NCI-H446 treated with DMSO at 0.1 percent for 48 hours (cell line): Measurements from ENCODE around the gene USP6NL.
"Not testable (repeated sequence)": the region's sequence is repeated elsewhere in the genome, so short reads cannot be mapped to it uniquely, and the experiment has no call there.

Experiments used
- DNase-seq: peaks from one replicate; lab custom pipeline; 2025; lab: John Stamatoyannopoulos, UW

The USP6NL gene

DNA sequence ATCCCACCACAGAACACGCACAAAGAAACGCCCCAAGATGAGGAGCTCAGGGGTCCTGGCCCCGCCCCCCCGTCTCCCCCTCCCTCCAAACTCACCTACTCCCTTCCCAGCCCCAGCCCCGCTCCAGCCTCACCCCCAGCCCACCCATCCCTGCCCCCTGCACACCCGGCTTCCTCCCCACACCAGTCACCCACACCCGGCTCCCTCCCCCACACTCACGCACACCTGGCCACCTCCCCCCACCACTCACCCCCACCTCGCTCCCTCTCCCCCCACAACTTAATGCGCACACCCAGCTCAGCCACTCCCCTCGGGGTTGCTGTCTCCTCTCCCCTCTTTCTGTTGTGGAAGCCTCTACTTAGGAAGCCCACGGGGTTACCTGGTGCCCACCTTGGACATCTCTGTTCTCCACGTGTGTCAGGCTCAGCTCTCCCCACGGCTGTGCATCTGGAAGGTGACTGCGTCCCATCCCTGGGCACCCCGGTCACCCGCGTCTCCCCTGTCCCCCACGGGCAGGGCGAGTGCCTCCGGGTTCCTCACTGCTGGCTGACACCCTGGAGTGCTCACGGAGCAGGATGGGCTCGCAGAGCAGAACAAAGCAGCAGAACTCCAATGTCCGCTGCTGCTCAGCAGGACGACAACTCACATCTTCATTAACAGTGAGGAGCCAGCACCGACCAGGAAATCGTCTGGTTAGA, 166.8 kb downstream of the USP6NL start:
- DNase-seq: no peak

DNA sequence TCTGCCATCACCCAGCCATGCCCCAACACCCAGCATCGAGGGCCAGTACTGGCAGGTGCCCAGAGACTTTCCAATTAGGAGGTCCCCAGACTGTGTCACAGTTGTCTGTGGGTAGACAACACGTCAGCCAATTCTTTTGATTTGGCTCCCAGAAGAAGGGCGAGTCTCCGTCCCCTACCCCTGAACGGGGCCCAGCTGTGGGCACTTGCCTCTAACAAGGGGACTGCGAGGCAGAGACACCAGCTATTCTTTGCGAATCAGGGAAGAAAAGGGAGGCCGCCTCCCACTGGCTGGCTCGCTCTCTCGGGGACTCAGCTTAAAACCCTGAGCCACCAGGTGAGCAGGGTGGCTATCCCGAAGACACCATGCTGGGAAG, 167.3 kb downstream of the USP6NL start:
- DNase-seq: no peak

DNA sequence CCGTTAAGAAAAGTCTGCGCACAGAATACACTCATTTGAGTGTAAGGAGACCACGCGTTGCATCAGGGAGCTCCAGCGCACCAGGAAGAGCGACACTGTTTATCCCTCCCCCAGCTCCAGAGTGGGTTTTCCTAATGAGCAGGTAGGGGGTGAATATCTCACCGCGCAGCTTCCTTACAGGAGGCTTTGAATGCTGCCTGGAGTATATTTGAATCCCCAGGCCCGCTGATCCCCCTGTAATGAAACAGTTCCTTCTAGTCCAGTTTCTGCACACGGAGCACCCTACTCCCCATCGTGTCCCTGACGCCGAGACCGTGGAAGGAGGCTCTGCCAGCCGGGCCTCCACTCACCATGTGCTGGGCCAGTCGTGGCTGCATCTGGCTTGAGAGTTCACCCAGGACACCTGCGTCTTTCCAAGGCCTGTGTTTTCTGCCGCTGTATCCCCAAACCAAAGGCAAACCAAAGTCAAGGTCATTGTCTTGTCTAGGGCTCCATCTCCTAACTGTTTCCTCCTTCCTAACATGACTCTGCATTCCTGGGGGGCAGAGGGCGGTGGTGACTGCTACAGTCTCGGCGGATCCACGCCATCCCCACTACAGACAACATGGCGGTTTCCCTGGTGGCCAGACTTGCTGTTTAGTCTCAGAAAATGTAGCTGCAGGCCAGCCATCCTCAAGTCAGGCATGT, 167.8 kb downstream of the USP6NL start:
- no peak for DNase-seq

DNA sequence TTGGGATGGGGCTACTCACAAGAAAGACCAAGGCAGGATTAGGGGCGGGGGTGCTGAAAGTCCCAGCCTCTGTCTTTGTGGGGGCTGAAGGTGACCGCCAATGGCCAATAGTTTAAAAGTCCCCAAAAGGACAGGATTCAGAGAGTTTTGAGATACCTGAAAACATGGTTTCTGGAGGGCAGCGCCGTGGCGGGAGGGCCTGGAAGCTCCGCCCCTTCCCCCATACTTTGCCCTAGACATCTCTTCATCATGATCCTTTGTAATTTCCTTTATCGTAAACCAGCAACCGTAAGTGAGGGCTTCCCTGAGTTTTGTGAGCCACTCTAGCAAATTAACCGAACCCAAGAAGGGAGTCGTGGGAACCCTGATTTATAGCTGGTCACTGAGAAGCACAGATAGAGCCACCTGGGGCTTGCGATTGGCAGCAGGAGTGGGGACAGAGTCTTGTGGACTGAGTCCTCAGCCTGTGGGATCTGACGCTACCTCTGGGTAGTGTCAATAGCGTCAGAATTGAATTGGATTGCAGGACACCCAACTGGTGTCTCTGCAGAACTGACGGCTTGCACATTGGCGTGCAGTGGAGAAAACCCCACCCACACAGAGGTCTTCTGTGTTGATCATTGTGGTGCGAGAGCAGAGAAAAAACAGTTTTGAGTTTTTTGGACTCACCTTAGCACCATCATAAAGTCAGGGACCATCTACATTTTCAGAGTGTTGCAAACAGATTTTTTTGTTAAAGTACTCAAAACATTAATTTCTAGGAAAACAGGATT, 169.3 kb downstream of the USP6NL start:
- no peak for DNase-seq

DNA sequence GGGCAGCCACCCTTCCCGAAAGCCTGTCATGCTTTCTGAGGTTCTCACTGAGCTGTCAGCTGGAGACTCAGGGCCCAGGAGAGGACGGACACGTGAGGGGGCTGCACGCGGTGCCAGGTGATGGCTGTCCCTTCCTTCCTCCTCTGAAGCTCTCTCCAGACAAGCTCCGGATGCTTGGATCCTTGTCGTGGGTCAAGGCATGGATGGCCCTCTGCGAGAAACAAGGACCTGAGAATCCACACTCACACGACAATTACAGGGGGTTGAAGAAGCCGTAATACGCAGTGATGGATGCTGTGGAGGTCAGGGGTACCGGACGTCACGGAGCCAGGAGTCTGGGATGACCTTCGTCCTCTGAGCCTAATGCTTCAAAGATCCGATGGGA, 170.3 kb downstream of the USP6NL start:
- DNase-seq: no peak

DNA sequence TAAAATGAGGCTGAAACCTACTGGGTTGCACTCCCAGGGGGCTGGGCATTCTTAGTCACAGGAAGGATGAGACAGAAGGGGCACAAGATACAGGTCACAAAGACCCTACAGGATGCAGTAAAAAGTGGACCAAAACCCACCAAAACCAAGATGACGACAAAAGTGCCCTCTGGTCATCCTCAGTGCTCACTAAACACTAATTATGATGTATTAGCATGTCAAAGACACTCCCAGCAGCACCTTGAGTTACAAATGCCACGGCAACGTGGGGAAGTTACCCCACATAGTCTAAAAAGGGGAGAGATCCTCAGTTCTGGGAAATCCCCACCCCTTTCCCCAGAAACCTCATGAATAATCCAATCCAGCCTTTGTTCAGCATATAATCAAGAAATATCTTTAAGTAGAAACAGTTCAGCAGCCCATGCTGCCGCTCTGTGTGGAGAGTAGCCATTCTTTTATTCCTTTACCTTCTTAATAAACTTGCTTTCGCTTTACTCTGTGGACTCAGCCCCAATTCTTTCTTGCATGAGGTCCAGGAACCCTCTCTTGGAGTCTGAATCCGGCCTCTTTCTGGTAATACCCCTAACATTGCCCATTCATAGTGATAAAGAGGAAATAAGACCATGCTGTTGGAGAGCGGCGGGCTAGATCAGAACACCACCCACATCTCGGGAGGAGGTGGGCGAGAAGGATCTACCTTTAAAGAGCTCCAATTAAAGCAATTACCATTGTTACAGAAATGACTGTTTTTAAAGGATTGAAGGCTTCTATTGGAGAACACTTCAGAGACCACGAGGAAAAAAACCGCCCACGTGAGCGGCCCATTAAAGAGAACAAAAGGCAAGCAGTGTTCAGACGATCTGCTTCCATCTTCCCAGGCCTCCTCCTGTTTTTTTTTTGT, 170.9 kb downstream of the USP6NL start:
- no peak for DNase-seq

DNA sequence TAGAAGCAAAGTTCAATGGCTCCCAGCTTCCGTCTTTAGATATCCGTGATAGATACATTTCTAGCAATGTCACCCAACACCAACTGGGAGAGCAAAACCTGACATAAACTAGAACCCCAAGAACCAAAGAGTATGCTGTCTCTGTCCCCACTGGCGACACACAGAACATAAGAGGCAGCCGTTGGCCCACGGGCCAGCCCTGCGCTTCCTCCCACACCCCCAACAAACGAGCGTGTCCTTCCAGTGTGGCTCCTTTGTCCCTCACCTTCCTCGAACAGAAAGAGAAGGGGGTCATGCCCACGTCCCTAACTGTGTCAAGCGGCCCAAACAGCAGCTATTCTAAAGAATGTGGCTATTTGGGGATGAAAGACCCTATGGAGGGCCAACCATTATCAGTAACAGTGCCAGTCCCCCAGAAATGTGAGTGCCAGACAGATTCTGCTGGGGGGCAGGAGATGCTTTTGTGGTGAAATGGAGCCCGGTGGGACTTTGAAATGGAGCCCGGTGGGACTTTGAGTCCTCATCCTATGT, 171.9 kb downstream of the USP6NL start:
- no peak for DNase-seq

DNA sequence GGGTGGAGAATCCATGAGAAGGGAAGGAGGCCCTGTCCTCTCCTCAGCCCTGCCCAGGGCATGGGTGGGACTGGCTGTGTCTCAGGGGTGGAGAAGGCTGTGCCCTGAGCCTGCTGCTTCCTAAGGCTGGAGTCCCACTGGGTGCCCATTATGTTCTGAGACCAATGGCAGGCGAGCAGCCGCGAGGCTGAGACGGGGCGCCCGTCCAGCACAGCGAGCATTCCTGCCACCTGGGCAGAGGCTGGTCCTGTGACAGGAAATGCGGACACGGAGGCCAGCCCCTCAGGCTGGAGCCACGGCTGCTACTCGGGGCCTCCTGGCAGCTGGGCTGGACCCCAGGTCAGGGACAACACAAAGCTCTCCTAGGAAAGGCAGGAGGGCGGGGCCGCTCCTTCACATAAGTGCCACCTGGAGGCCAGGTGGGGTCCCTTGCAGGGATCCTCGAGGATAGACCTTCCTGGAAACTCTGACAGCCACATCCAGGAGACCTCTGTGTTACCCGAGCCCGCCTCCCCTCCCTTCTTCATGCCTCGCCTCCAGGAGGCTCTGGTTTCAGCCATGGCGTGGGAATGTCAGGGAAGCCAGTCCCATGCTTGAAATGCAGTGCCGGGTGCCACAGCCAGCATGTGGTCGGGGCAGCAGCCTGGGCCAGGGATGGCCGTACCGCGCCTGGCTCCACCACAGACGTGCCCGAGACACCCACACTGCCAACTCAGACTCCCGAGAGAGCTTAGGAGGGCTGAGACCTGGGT, 173.9 kb downstream of the USP6NL start:
- DNase-seq: no peak

DNA sequence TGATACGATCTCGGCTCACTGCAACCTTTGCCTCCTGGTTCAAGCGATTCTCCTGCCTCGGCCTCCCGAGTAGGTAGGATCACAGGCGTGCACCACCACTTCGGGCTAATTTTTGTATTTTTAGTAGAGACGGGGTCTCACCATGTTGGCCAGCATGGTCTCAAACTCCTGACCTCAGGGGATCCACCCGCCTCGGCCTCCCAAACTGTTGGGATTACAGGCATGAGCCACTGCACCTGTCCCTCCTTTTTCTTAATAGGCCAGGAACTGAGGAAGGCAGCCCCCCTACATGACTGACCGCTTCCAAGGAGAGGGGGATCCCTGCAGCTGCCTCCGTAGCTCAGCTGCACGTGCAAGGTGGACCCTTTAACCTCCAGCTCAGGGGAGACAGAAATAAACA, 175.0 kb downstream of the USP6NL start:
- DNase-seq: not testable (repeated sequence)

DNA sequence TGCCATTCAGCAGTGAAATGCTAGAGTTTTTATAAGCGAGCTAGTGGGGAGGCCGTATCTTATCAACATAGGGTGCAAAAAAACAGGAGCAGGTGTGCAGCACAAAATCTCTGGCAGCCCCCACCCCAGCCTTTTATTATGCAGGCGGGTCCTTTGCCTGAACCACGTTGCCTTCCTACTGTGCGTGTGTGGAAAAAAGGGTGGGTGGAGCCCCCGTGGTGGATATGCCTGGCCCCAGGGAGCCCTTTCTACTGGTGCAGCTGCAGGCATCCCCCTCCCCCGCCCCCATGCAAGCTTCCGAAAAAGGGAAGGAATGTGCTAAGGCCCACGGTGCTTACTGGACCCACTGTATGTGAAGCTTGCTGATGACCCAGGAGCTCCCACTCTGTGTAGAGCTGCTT, 175.9 kb downstream of the USP6NL start:
- DNase-seq: no peak

DNA sequence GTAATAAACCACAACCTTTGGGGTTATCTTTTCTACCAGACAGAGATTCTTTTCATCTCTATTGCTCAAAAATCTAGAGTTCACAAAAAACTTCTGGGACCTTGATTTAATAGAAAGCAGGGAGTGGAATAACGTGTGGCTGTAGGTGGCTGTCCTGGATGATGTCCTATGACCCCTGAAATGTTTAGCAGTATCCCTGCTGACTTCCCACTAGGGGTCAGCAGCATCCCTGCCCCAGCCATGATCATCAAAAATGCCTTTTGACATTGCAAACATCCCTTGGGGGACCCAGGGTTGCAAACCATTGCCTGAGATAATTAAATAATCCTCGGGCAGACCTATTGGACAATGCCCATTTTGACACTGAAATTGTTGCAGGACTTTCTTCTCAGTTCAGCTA, 177.1 kb downstream of the USP6NL start:
- DNase-seq: no peak

DNA sequence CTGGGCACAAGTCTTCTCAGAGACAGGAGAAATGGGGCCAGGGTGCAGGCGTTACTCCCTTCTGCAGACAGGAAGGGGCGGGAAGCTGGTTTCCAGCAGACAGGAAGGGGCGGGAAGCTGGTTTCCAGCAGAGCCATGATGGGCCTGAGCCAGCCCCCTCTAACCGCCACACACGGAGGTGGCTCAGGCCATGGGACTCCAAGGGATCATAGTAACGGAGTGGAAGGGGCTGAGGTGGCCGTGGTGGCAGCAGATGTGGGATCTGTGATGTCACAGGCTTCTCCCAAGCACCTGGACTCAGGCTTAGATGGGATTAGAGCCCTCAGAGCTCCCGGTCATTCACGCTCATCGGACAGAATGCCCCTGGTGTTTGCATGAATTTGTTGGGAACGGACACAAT, 177.8 kb downstream of the USP6NL start:
- DNase-seq: no peak

DNA sequence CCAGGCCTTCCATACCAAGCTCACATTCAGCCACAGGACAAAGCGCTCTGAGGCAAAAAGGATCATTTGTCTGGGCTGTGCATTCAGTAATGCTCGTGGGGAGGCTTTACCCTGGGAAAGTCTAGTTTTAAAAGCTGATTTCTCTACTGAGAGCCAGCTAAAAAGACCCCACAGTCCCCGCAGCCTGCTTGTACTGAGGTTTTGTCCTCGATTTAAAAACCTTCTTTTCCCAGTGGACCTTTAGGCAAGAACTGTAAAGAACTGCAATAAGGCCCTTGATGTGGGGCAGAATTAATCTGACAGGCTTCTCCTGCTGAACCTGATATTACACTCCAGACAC, 180.3 kb downstream of the USP6NL start:
- DNase-seq: no peak

DNA sequence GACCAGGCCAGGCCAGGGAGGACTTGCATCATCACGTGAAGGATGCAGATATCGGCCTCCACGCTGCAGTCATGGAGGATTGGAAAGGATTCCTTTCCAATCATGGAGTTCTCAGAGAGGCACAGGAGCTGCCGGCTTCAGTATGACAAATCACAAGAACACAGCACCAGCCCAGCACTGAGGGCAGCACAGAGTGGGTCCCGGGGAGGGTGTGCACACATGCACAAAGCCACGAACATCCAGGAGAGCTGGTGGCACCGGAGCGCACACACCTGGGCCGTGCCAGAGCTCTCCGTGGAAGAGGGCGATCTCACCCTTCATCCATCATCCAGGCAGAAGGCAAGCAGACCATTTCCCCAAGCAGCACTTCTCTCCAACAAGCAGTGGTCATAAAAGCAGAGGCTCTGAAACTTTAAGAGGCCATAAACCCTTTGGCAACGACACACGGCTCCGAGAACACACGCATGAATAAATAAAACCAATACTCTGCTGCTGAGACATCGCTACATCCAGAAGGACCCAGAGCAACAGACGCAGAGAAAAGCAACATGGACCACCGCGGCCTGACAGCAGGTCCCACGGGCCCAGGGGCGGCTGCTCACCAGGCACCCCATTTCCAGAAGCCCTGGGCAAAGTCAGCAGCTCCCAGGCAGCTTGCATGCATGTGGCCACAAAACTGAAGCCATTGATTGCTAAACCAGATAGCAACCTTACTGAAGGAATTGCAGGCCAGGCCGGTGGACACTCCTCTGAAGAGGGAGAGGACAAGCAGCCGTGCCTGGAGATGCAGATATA, 180.8 kb downstream of the USP6NL start:
- DNase-seq: no peak

DNA sequence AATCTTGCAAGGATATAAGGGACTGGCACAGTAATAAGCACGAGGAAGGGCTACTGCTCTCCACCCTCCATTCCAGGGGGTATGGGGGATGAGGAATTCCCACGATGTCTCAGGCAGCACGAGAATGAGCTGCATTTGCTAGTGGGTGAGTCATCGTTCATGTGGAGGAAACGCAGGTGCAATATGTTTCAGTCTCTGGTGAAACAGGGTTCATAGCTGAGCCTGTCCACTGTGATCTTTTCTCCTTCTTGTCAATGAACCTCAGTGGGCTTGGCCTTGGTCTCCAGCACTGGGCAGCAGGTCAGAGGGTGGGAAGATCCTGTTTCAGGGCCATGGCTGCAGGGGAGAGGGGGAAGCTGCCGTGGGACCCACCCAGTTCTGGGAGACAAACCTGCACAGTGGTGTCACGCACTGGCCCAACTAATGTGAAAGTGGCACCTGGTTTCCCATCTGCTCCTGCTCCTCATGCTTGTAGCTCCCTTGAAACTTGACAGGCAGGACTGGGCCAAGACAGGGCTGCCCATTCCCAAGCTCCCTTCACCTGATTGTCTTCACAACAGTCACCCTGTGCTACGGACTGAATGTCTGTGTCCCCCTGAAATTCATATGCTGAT, 181.9 kb downstream of the USP6NL start:
- DNase-seq: no peak

DNA sequence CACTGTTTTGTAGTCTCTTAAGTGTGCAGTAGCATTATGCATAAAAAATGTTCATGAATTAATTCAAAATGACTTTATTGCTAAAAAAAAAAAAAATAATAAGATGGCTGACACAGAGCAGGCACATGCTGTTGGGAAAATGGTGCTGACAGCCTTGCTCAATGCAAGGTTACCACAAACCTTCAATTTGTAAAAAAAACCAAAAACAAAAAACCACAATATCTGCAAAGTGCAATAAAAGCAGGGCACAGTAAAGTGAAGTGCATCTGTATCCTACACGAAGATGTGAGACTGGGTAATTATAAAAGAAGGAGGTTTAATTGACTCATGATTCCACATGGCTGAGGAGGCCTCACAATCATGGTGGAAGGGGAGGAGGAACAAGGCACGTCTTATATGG, 185.8 kb downstream of the USP6NL start:
- DNase-seq: no peak

DNA sequence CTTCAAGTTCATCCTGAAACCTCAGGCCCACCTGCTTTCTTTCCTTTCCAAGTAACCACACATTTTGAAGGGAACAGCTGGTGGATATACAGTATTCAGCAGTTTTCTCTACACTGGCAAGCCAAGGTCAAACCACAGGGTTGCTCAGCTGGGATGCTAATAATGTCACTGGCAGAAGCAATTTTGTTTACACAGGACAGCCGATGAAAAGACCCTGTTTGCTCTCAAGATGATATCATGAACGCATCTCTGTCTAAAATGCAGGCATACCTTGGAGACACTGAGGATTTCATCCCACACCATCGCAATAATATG, 186.2 kb downstream of the USP6NL start:
- no peak for DNase-seq

DNA sequence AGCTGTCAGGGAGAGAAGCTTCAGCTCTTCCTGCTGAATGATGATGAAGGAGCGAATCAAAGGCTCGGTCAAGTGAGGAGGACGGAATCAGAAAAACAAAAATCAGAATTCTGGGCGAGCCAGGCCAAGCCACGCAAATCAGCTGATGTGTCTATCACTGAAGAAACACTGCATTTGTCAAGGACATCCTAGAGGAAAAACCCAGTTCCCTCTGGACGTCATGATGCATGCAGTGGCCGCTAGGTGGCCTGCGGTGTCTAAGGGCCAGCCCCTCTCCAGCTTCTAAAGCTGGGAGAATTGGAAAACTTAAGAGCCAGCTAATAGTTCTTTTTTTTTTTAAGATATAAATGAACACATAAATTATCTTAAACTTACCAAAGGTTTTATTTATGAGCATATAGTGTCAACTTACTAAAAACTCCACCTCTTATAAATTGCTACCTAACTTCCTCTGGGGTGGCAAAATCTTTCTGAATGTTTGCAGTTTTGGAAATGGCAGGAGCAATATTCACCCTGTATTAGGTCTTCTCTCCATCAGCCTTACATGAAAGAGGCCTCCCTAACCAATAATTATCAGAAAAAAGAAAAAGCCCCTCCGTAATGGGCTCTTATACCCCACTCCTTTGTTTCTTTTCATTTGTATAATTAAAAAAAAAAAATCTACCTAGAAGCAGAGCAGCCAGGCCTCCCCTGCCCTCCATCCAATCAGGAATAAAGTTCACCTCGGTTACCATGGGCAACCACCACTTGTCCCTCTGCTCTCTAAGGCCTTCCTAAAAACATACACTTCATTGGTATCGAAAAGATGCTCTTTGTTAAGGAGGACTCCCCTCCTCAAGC, 186.8 kb downstream of the USP6NL start:
- DNase-seq: peak; percentile 3

DNA sequence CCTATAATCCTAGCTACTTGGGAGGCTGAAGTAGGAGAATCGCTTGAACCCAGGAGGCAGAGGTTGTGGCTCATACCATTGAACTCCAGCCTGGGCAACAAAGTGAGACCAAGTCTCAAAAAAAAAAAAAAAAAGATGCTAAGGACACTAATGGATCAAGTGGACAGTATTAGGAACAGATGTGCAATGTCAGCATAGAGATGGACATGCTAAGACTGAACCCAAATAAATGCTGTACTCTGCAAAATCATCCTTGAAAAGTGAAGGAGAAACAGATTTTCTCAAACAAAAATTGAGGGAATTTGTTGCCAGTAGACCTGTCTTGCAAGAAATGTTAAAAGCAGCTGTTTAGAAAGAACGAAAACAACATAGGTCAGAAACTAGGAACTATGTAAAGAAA, 194.5 kb downstream of the USP6NL start:
- DNase-seq: no peak
